ENCODE results near the gene HOXA6. TPM values are rescaled to one million over a fixed set of nuclear protein-coding genes. Genes with fewer than 3 reads are reported as not detected.

The HOXA6 gene
- total RNA-seq, 2 experiments from 2014 or later, result 4.1 to 12.0 TPM

DNA sequence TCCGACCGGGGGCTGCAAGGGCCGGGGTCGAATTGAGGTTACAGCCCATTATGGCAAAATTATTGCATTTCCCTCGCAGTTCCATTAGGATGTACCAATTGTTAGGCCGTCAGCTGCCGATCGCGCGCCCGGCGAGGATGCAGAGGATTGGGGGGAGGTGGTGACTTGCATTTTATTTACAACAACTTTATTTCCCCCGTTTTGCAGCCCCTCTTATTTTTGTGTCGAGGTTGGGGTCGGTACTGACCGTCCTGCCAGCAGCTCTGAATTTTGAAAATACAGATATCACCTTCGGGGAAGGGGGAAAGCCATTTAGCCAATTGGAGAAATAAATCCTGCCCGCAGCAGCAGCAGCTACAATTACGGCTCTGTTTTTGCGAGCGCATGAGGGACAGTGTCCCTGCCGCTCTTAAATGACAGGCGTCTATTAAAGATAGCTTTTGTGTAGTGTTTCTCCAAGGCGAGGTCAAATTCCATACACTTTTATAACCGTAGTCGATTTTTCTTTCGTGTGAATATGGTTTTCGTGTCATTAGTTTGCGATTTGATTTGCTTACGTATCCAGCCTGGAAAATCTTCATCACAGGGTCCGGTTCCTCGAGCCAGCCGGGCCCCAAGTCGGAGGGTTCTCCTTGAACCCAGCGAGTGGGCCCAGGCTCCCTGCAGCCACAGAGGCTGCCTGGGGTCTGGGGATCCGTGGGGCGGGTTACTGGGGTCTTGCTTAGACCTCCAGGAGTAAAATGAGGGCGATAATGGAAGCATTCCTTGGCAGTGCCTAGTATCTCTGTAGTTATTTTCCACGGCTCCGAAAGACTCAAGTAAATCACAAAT, 3.4 kb downstream of the HOXA6 start:
- ChIA-PET POLR2A (interaction anchor here (0.7 kb wide), 1 partner anchor 457 kb away, joined by 3 read pairs; no protein-coding TSS in a partner anchor), CTCF (ENCODE audit: unreplicated experiment) (no interaction called here)
- H3K36me3 ChIP-seq (ENCODE audit: insufficient read depth, low read length), result peaks cover 15% of the 10 kb centered on the region
- no peak overlapping the region for H2AFZ ChIP-seq (ENCODE audit: low read length)
- no TSS peak for BruUV-seq (replicated peaks)
- no peaks in the 10 kb centered on the region; the same call in 1 of the 2 replicates for H3K79me2 ChIP-seq (ENCODE audit: insufficient read depth, low read depth, low read length)
- no peak overlapping the region for H3K27ac ChIP-seq (ENCODE audit: low read depth, low read length, poor library complexity, severe bottlenecking)
- H3K4me3 ChIP-seq (ENCODE audit: low read depth, low read length, poor library complexity, severe bottlenecking), result no peak overlapping the region
- intact Hi-C loops (cut with micrococcal nuclease; ENCODE audit: unreplicated experiment), result no loop called here
- H3K4me2 ChIP-seq (ENCODE audit: low read length), result no peak overlapping the region
- DNase-seq (ENCODE audit: low spot score), result no peak
- peaks cover 13% of the 10 kb centered on the region for H3K4me1 ChIP-seq (ENCODE audit: insufficient read depth, low read length, poor library complexity, severe bottlenecking)
- TF ChIP-seq CTCF (conservative IDR thresholded peaks at IDR 0.05; ENCODE audit: low read length) (0 out of 2 replicates have a peak, but pooled peaks have one; percentile 34), EZH2phosphoT487 (IDR thresholded peaks at IDR 0.05; ENCODE audit: borderline replicate concordance, low read depth, low read length) (no peak)
- no peaks in the 10 kb centered on the region for H3K9me2 ChIP-seq (ENCODE audit: insufficient read depth, low read length)
- H4K20me1 ChIP-seq (ENCODE audit: insufficient read depth, low read length), result no peaks in the 10 kb centered on the region
- H3K9me3 ChIP-seq (ENCODE audit: low read length), result no peaks in the 10 kb centered on the region

GRCh38 chr7:27143023-27143949, 4.3 kb downstream of the HOXA6 start, which contains the start of gene HOXA5:
HOXA5 (minus strand) TSS chr7:27143681; CDS start chr7:27143607, 74 bp downstream.
- Histone ChIP-seq H2AFZ (ENCODE audit: low read length) (no peak within 1 kb of the TSS), H3K4me3 (ENCODE audit: low read depth, low read length, poor library complexity, severe bottlenecking) (no peak within 1 kb of the TSS), H3K4me2 (ENCODE audit: low read length) (peak within 1 kb of the TSS; percentile 47; the same call in 1 of the 2 replicates), H3K9me2 (ENCODE audit: insufficient read depth, low read length) (no peaks in the 10 kb centered on the region), H3K36me3 (ENCODE audit: insufficient read depth, low read length) (peaks cover 15% of the 10 kb centered on the region), H4K20me1 (ENCODE audit: insufficient read depth, low read length) (no peaks in the 10 kb centered on the region), H3K79me2 (ENCODE audit: insufficient read depth, low read depth, low read length) (no peaks in the 10 kb centered on the region), H3K4me1 (ENCODE audit: insufficient read depth, low read length, poor library complexity, severe bottlenecking) (peaks cover 4% of the 10 kb centered on the region), H3K27ac (ENCODE audit: low read depth, low read length, poor library complexity, severe bottlenecking) (no peak within 1 kb of the TSS), H3K9me3 (ENCODE audit: low read length) (no peaks in the 10 kb centered on the region)
- BruUV-seq (replicated peaks), result no TSS peak
- peak; percentile 48 for DNase-seq (ENCODE audit: low spot score)
- ChIA-PET CTCF (ENCODE audit: unreplicated experiment) (no interaction called here), POLR2A (interaction anchor here (0.6 kb wide), 1 partner anchor 461 kb away, joined by 3 read pairs; no protein-coding TSS in a partner anchor)
- intact Hi-C loops (cut with micrococcal nuclease; ENCODE audit: unreplicated experiment), result no loop called here
- TF ChIP-seq CTCF (conservative IDR thresholded peaks at IDR 0.05; ENCODE audit: low read length), result peak; percentile 80
- TF ChIP-seq EZH2phosphoT487 (IDR thresholded peaks at IDR 0.05; ENCODE audit: borderline replicate concordance, low read depth, low read length), result no peak
